ENCODE results near the gene POR.

The POR gene

GRCh38 chr7:75955331-75955955, 40.5 kb downstream of the POR start:
- DNase-seq: no peak

GRCh38 chr7:75957021-75957736, 42.2 kb downstream of the POR start:
- no peak for DNase-seq

- no peak for DNase-seq
These were observed 44.0 kb downstream of the POR start for GRCh38 chr7:75958802-75959543.

GRCh38 chr7:75960372-75960771, 45.4 kb downstream of the POR start:
- no peak for DNase-seq

- no peak for DNase-seq
These were observed 46.3 kb downstream of the POR start for GRCh38 chr7:75961218-75961617.

- DNase-seq: no peak
These were observed 47.8 kb downstream of the POR start for GRCh38 chr7:75962607-75963380.

GRCh38 chr7:75963381-75963995, 48.5 kb downstream of the POR start:
- no peak for DNase-seq

- no peak for DNase-seq
These were observed 50.7 kb downstream of the POR start for GRCh38 chr7:75965617-75966016.

GRCh38 chr7:75966190-75966961, 51.4 kb downstream of the POR start:
- no peak for DNase-seq

- DNase-seq: no peak
These were observed 52.1 kb downstream of the POR start for GRCh38 chr7:75967055-75967454.

GRCh38 chr7:75967487-75967997, 52.6 kb downstream of the POR start:
- no peak for DNase-seq

GRCh38 chr7:75968012-75968411, 53.1 kb downstream of the POR start:
- DNase-seq: no peak

- no peak for DNase-seq
These were observed 53.6 kb downstream of the POR start for GRCh38 chr7:75968561-75969001.

- no peak for DNase-seq
These were observed 54.2 kb downstream of the POR start for GRCh38 chr7:75969182-75969581.

- DNase-seq: no peak
These were observed 54.9 kb downstream of the POR start for GRCh38 chr7:75969704-75970498.

- DNase-seq: no peak
These were observed 56.5 kb downstream of the POR start for GRCh38 chr7:75971309-75971960.

- no peak for DNase-seq
These were observed 57.2 kb downstream of the POR start for GRCh38 chr7:75971961-75972763.

GRCh38 chr7:75977743-75978142, 62.8 kb downstream of the POR start:
- DNase-seq: no peak

GRCh38 chr7:75979759-75980429, 64.9 kb downstream of the POR start:
- no peak for DNase-seq

Measured in activated CD8-positive, alpha-beta memory T cell treated with anti-CD3 and anti-CD28 coated beads for 24 hours (primary cell).